ENCODE results near the gene TMEM187.

The TMEM187 gene

GRCh38 chrX:154012336-154012991 lies 39.9 kb downstream of the TMEM187 start:
- no peak overlapping the region for H3K4me3 ChIP-seq (ENCODE audit: low read depth, low read length)
- no peak for TF ChIP-seq CTCF (conservative IDR thresholded peaks at IDR 0.05; ENCODE audit: low read depth, low read length)
- no peak for DNase-seq (ENCODE audit: low read depth)

GRCh38 chrX:154013001-154013421 lies 40.5 kb downstream of the TMEM187 start:
- DNase-seq (ENCODE audit: low read depth), result no peak
- no peak overlapping the region for H3K4me3 ChIP-seq (ENCODE audit: low read depth, low read length)
- TF ChIP-seq CTCF (conservative IDR thresholded peaks at IDR 0.05; ENCODE audit: low read depth, low read length), result no peak

GRCh38 chrX:154013614-154014360 lies 41.2 kb downstream of the TMEM187 start:
- peak; percentile 81 for TF ChIP-seq CTCF (conservative IDR thresholded peaks at IDR 0.05; ENCODE audit: low read depth, low read length)
- peak; percentile 36 for DNase-seq (ENCODE audit: low read depth)
- no peak overlapping the region for H3K4me3 ChIP-seq (ENCODE audit: low read depth, low read length)

- H3K4me3 ChIP-seq (ENCODE audit: low read depth, low read length), result no peak overlapping the region
- no peak for TF ChIP-seq CTCF (conservative IDR thresholded peaks at IDR 0.05; ENCODE audit: low read depth, low read length)
- no peak for DNase-seq (ENCODE audit: low read depth)
Measured at GRCh38 chrX:154014429-154015380, 42.2 kb downstream of the TMEM187 start.

GRCh38 chrX:154015581-154016264 lies 43.2 kb downstream of the TMEM187 start:
- H3K4me3 ChIP-seq (ENCODE audit: low read depth, low read length), result no peak overlapping the region
- no peak for DNase-seq (ENCODE audit: low read depth)
- no peak for TF ChIP-seq CTCF (conservative IDR thresholded peaks at IDR 0.05; ENCODE audit: low read depth, low read length)

GRCh38 chrX:154016366-154017076 lies 44.0 kb downstream of the TMEM187 start:
- no peak for TF ChIP-seq CTCF (conservative IDR thresholded peaks at IDR 0.05; ENCODE audit: low read depth, low read length)
- H3K4me3 ChIP-seq (ENCODE audit: low read depth, low read length), result no peak overlapping the region
- no peak for DNase-seq (ENCODE audit: low read depth)

Data from choroid plexus epithelial cell (primary cell).